Endodermal cell (in vitro differentiated cells): ENCODE results near the gene DNAJB11. TPM values are rescaled to one million over a fixed set of nuclear protein-coding genes. Genes with fewer than 3 reads are reported as not detected.

Experiments
- DNase-seq: peaks from one replicate; pipeline ENCODE4 v3.0.0-alpha.2; 2017
- H3K27ac ChIP-seq: 2 replicates; pipeline ENCODE4 v1.5.1; 2013; ENCODE audit warnings: mild to moderate bottlenecking, low read depth, low read length, moderate library complexity
- H3K27me3 ChIP-seq: 2 replicates; pipeline ENCODE4 v1.6.1; 2013; ENCODE audit warnings: mild to moderate bottlenecking, low read length, moderate library complexity; ENCODE audit not compliant: insufficient read depth, control insufficient read depth, poor library complexity, severe bottlenecking
- H3K36me3 ChIP-seq: 2 replicates; pipeline ENCODE4 v1.7.0; 2013; ENCODE audit warnings: mild to moderate bottlenecking, low read length, moderate library complexity; ENCODE audit not compliant: control insufficient read depth, insufficient read depth
- H3K4me1 ChIP-seq: one replicate; pipeline ENCODE4 v1.7.0; 2013; ENCODE audit warnings: low read length; ENCODE audit not compliant: control insufficient read depth, insufficient read depth
- H3K4me3 ChIP-seq: 2 replicates; pipeline ENCODE4 v1.5.1; 2013; ENCODE audit warnings: mild to moderate bottlenecking, low read length, moderate library complexity
- H3K9ac ChIP-seq: 2 replicates; pipeline ENCODE4 v1.6.1; 2013; ENCODE audit warnings: mild to moderate bottlenecking, low read length, moderate library complexity; ENCODE audit not compliant: poor library complexity, severe bottlenecking; ENCODE audit errors: extremely low read depth
- H3K9me3 ChIP-seq: 2 replicates; pipeline ENCODE4 v1.6.1; 2013; ENCODE audit warnings: mild to moderate bottlenecking, low read length, moderate library complexity; ENCODE audit not compliant: control insufficient read depth
- H3K27ac Mint-ChIP-seq: 2 replicates; pipeline ENCODE4 v1.8.0; 2020; ENCODE audit warnings: mixed read lengths
- H3K27me3 Mint-ChIP-seq: 2 replicates; pipeline ENCODE4 v1.8.0; 2021; ENCODE audit warnings: mild to moderate bottlenecking, mixed read lengths; ENCODE audit not compliant: insufficient read depth
- H3K36me3 Mint-ChIP-seq: 2 replicates; pipeline ENCODE4 v1.8.0; 2020; ENCODE audit warnings: low read depth, mixed read lengths
- H3K4me1 Mint-ChIP-seq: 2 replicates; pipeline ENCODE4 v1.8.0; 2020; ENCODE audit warnings: mixed read lengths
- H3K4me3 Mint-ChIP-seq: 2 replicates; pipeline ENCODE4 v1.8.0; 2020; ENCODE audit warnings: mild to moderate bottlenecking, moderate library complexity, mixed read lengths
- H3K9me3 Mint-ChIP-seq: 2 replicates; pipeline ENCODE4 v1.8.0; 2020; ENCODE audit warnings: mild to moderate bottlenecking, mixed read lengths
- CTCF ChIP-seq: fragments of 200-600 bp; sonication (generic); conservative IDR thresholded peaks from 2 replicates; pipeline ENCODE4 v1.5.0; 2021; ENCODE audit warnings: antibody characterized with exemption, mild to moderate bottlenecking
- WGBS, 2 experiments: methylation state at CpG; one replicate each; pipeline versions ENCODE4 v1.1.5 to v1.1.7; 2013; ENCODE audit warnings: missing lambda C conversion rate in 2 of 2, mixed read lengths in 1 of 2; ENCODE audit not compliant: insufficient coverage in 1 of 2, insufficient read length in 1 of 2; 5-methylcytosine and 5-hydroxymethylcytosine counted together
- total RNA-seq, 2 donors: library from RNA; stranded (reverse); fragmentation: NEBNext Ultra II Directional in 1 of 2; extraction: Animal tissue kit (Norgen Biotek cat#: 25700) in 1 of 2; gene quantifications; 2 replicates in 1 of 2; 3 replicates in 1 of 2; pipeline ENCODE4 v1.2.1, GENCODE V29; 2021

The DNAJB11 gene
- total RNA-seq, 2 donors from 2014 or later = 59.8 to 81.5 TPM

- Histone ChIP-seq H3K27me3 (no peaks in the 10 kb centered on the region), H3K9me3 (no peaks in the 10 kb centered on the region), H3K4me3 (no peak overlapping the region), H3K36me3 (peaks cover 44% of the 10 kb centered on the region), H3K27ac (no peak overlapping the region), H3K4me1 (no peaks in the 10 kb centered on the region), H3K9ac (no peak overlapping the region)
- no peak for DNase-seq
- Mint-ChIP-seq H3K36me3 (peaks cover 29% of the 10 kb centered on the region), H3K27ac (no peak overlapping the region), H3K4me1 (no peaks in the 10 kb centered on the region), H3K4me3 (no peak overlapping the region), H3K9me3 (no peaks in the 10 kb centered on the region), H3K27me3 (no peaks in the 10 kb centered on the region)
- peak; percentile 41 for TF ChIP-seq CTCF
- 86 to 96% methylated on average over 6 of the region's 6 CpGs for WGBS, 2 experiments
These were observed 19.1 kb upstream of the DNAJB11 start for GRCh38 chr3:186551387-186551786.

GRCh38 chr3:186552408-186553031 lies 18.0 kb upstream of the DNAJB11 start:
- peaks cover 46% of the 10 kb centered on the region for H3K36me3 ChIP-seq

GRCh38 chr3:186564586-186564985 lies 5.9 kb upstream of the DNAJB11 start:
- DNase-seq = no peak
- TF ChIP-seq CTCF = no peak
- no peaks in the 10 kb centered on the region for H3K36me3 ChIP-seq
- H3K4me1 Mint-ChIP-seq = peaks cover 9% of the 10 kb centered on the region
- no peaks in the 10 kb centered on the region for H3K9me3 Mint-ChIP-seq
- H3K4me1 ChIP-seq = no peaks in the 10 kb centered on the region
- H3K9ac ChIP-seq = no peak overlapping the region
- H3K4me3 ChIP-seq = no peak overlapping the region
- H3K36me3 Mint-ChIP-seq = peaks cover 6% of the 10 kb centered on the region
- H3K4me3 Mint-ChIP-seq = no peak overlapping the region
- H3K27me3 ChIP-seq = no peaks in the 10 kb centered on the region
- no peak overlapping the region for H3K27ac Mint-ChIP-seq
- no peaks in the 10 kb centered on the region for H3K9me3 ChIP-seq
- H3K27me3 Mint-ChIP-seq = no peaks in the 10 kb centered on the region
- no peak overlapping the region for H3K27ac ChIP-seq

More at GRCh38 chr3:186552408-186553031, 18.0 kb upstream of the DNAJB11 start:
- Histone ChIP-seq H3K27me3 (no peaks in the 10 kb centered on the region), H3K27ac (no peak overlapping the region), H3K4me1 (no peaks in the 10 kb centered on the region), H3K9ac (no peak overlapping the region), H3K9me3 (no peaks in the 10 kb centered on the region), H3K4me3 (no peak overlapping the region)
- DNase-seq = no peak
- H3K9me3 Mint-ChIP-seq = no peaks in the 10 kb centered on the region
- 93 to 96% methylated on average over 3 to 5 of the region's 5 CpGs for WGBS, 2 experiments
- H3K27me3 Mint-ChIP-seq = no peaks in the 10 kb centered on the region
- H3K36me3 Mint-ChIP-seq = peaks cover 29% of the 10 kb centered on the region
- no peaks in the 10 kb centered on the region for H3K4me1 Mint-ChIP-seq
- no peak overlapping the region for H3K27ac Mint-ChIP-seq
- no peak overlapping the region for H3K4me3 Mint-ChIP-seq
- TF ChIP-seq CTCF = no peak
